Peyer's patch (tissue), 4 donors: ENCODE results near the gene CTNNA2. TPM values are rescaled to one million over a fixed set of nuclear protein-coding genes. Genes with fewer than 3 reads are reported as not detected.

Source experiments
- DNase-seq, 3 donors: peaks; one replicate each; pipeline ENCODE4 v3.0.0-alpha.2; 2017 to 2019
- H3K27ac ChIP-seq, 4 donors: fragments of 200-600 bp; sonication (generic); one replicate each; pipeline ENCODE4 v1.5.1; 2016 to 2019
- H3K27me3 ChIP-seq, 2 donors: fragments of 200-600 bp; sonication (generic); one replicate each; pipeline ENCODE4 v1.5.1; 2019
- H3K36me3 ChIP-seq, 3 donors: fragments of 200-600 bp; sonication (generic); one replicate each; pipeline ENCODE4 v1.5.1; 2016 to 2019
- H3K4me1 ChIP-seq, 4 donors: fragments of 200-600 bp; sonication (generic); one replicate each; pipeline ENCODE4 v1.5.1; 2016 to 2019
- H3K4me3 ChIP-seq, 4 donors: fragments of 200-600 bp; sonication (generic); 1 replicate in 3 of 4; 2 replicates in 1 of 4; pipeline ENCODE4 v1.5.1; 2016 to 2019; ENCODE audit warnings: mild to moderate bottlenecking in 1 of 4
- H3K9me3 ChIP-seq, 4 donors: fragments of 200-600 bp; sonication (generic); one replicate each; pipeline ENCODE4 v1.5.1; 2016 to 2019; ENCODE audit warnings: mild to moderate bottlenecking in 1 of 4
- CTCF ChIP-seq, 6 experiments: fragments of 450-650 bp in 4 of 6; fragments of 200-600 bp in 2 of 6; sonication (generic) in 1 of 6; IDR thresholded peaks; one replicate each; pipeline ENCODE4 v1.5.1; 2017 to 2019; ENCODE audit warnings: antibody characterized with exemption in 6 of 6, mild to moderate bottlenecking in 3 of 6, moderate library complexity in 1 of 6
- POLR2A ChIP-seq, 2 donors: fragments of 450-650 bp; IDR thresholded peaks; one replicate each; pipeline ENCODE4 v1.5.1; 2017; ENCODE audit warnings: antibody characterized with exemption in 2 of 2, mild to moderate bottlenecking in 2 of 2, moderate library complexity in 2 of 2
- total RNA-seq, 4 donors: library from RNA; depleted of rRNA; stranded (reverse); fragments of >200 nt; gene quantifications; one replicate each; pipeline ENCODE4 v1.1.0, GENCODE V29; 2016

CTNNA2 gene
- total RNA-seq, 4 donors from 2014 or later = 0.67 to 5.3 (median 0.88) TPM; not detected in 1

GRCh38 chr2:80330527-80331450 is 817.9 kb downstream of the CTNNA2 start:
- no peak overlapping the region for H3K4me3 ChIP-seq
- DNase-seq = no peak
- no peak overlapping the region for H3K27ac ChIP-seq
- no peaks in the 10 kb centered on the region for H3K36me3 ChIP-seq
- no peak for TF ChIP-seq CTCF (IDR thresholded peaks at IDR 0.05)
- no peak for TF ChIP-seq POLR2A (IDR thresholded peaks at IDR 0.05)
- H3K9me3 ChIP-seq = no peaks in the 10 kb centered on the region
- H3K4me1 ChIP-seq = no peaks in the 10 kb centered on the region
- no peaks in the 10 kb centered on the region for H3K27me3 ChIP-seq

- DNase-seq = no peak
- H3K4me3 ChIP-seq = no peak overlapping the region
- H3K27me3 ChIP-seq = no peaks in the 10 kb centered on the region
- no peaks in the 10 kb centered on the region for H3K36me3 ChIP-seq
- no peak overlapping the region for H3K27ac ChIP-seq
- H3K9me3 ChIP-seq = no peaks in the 10 kb centered on the region
- no peak for TF ChIP-seq CTCF (IDR thresholded peaks at IDR 0.05)
- TF ChIP-seq POLR2A (IDR thresholded peaks at IDR 0.05) = no peak
- H3K4me1 ChIP-seq = no peaks in the 10 kb centered on the region
Measured at GRCh38 chr2:80333886-80334285, 821.0 kb downstream of the CTNNA2 start.

GRCh38 chr2:80335411-80335810 is 822.6 kb downstream of the CTNNA2 start:
- no peaks in the 10 kb centered on the region for H3K9me3 ChIP-seq
- no peaks in the 10 kb centered on the region for H3K27me3 ChIP-seq
- H3K36me3 ChIP-seq = no peaks in the 10 kb centered on the region
- no peak for DNase-seq
- no peak overlapping the region for H3K27ac ChIP-seq
- TF ChIP-seq POLR2A (IDR thresholded peaks at IDR 0.05) = no peak
- no peak for TF ChIP-seq CTCF (IDR thresholded peaks at IDR 0.05)
- no peaks in the 10 kb centered on the region for H3K4me1 ChIP-seq
- no peak overlapping the region for H3K4me3 ChIP-seq

- Histone ChIP-seq H3K27me3 (no peaks in the 10 kb centered on the region), H3K27ac (no peak overlapping the region), H3K4me1 (no peaks in the 10 kb centered on the region), H3K9me3 (no peaks in the 10 kb centered on the region), H3K4me3 (no peak overlapping the region), H3K36me3 (no peaks in the 10 kb centered on the region)
- TF ChIP-seq POLR2A (IDR thresholded peaks at IDR 0.05) = no peak
- no peak for TF ChIP-seq CTCF (IDR thresholded peaks at IDR 0.05)
- DNase-seq = no peak
Measured at GRCh38 chr2:80338794-80339193, 825.9 kb downstream of the CTNNA2 start.

GRCh38 chr2:80340022-80340421 is 827.2 kb downstream of the CTNNA2 start:
- Histone ChIP-seq H3K9me3 (no peaks in the 10 kb centered on the region), H3K4me3 (no peak overlapping the region), H3K27me3 (no peaks in the 10 kb centered on the region), H3K4me1 (no peaks in the 10 kb centered on the region), H3K27ac (no peak overlapping the region), H3K36me3 (no peaks in the 10 kb centered on the region)
- TF ChIP-seq CTCF (IDR thresholded peaks at IDR 0.05) = no peak
- no peak for TF ChIP-seq POLR2A (IDR thresholded peaks at IDR 0.05)
- DNase-seq = no peak
